GM23338 (cell line): ENCODE measurements around the gene ACE2. TPM values are rescaled to one million over a fixed set of nuclear protein-coding genes. Genes with fewer than 3 reads are reported as not detected.

Source experiments
- ATAC-seq: fragments of 200-7000 bp; cut with Tn5 transposase; 3 replicates; pipeline ENCODE4 v1.9.1; 2020
- DNase-seq: peaks from one replicate; pipeline ENCODE4 v3.0.0-alpha.2; 2015; ENCODE audit warnings: low spot score
- H2AFZ ChIP-seq: fragments of 200-600 bp; sonication (generic); 2 replicates; pipeline ENCODE4 v1.8.0; 2016; ENCODE audit warnings: antibody characterized with exemption, mild to moderate bottlenecking, moderate library complexity
- H3F3A ChIP-seq: fragments of 200-600 bp; sonication (generic); replicated peaks from 2 replicates; pipeline ENCODE4 v1.8.0; 2017; ENCODE audit warnings: antibody characterized with exemption, mixed run types, low read depth
- H3K27ac ChIP-seq: fragments of 200-600 bp; sonication (generic); 2 replicates; pipeline ENCODE4 v1.6.1; 2016; ENCODE audit warnings: low read depth
- H3K27me3 ChIP-seq: fragments of 200-600 bp; sonication (generic); 2 replicates; pipeline ENCODE4 v1.8.0; 2016; ENCODE audit warnings: mild to moderate bottlenecking, mixed run types, moderate library complexity; ENCODE audit not compliant: insufficient read depth
- H3K36me3 ChIP-seq: fragments of 200-600 bp; sonication (generic); 2 replicates; pipeline ENCODE4 v1.8.0; 2016; ENCODE audit warnings: mild to moderate bottlenecking; ENCODE audit not compliant: insufficient read depth
- H3K4me1 ChIP-seq: fragments of 200-600 bp; sonication (generic); 2 replicates; pipeline ENCODE4 v1.8.0; 2016; ENCODE audit warnings: mild to moderate bottlenecking, moderate library complexity; ENCODE audit not compliant: insufficient read depth
- H3K4me2 ChIP-seq: fragments of 200-600 bp; sonication (generic); 2 replicates; pipeline ENCODE4 v1.7.1; 2017; ENCODE audit warnings: mixed run types
- H3K4me3 ChIP-seq: fragments of 200-600 bp; sonication (generic); 2 replicates; pipeline ENCODE4 v1.6.1; 2016; ENCODE audit warnings: mixed run types
- H3K79me2 ChIP-seq: fragments of 200-600 bp; sonication (generic); replicated peaks from 2 replicates; pipeline ENCODE4 v1.8.0; 2017; ENCODE audit warnings: mild to moderate bottlenecking; ENCODE audit not compliant: insufficient read depth
- H3K9me2 ChIP-seq: fragments of 200-600 bp; sonication (generic); 2 replicates; pipeline ENCODE4 v1.8.0; 2017; ENCODE audit not compliant: insufficient read depth
- H4K20me1 ChIP-seq: fragments of 200-600 bp; sonication (generic); replicated peaks from 2 replicates; pipeline ENCODE4 v1.8.0; 2017; ENCODE audit warnings: mild to moderate bottlenecking; ENCODE audit not compliant: insufficient read depth
- H3K27ac Mint-ChIP-seq: 2 replicates; pipeline ENCODE4 v1.8.0; 2020; ENCODE audit warnings: inconsistent platforms, mild to moderate bottlenecking, moderate library complexity, mixed read lengths
- H3K27me3 Mint-ChIP-seq: 3 replicates; pipeline ENCODE4 v1.8.0; 2022; ENCODE audit warnings: low read depth, mild to moderate bottlenecking, moderate library complexity, mixed read lengths, inconsistent platforms; ENCODE audit not compliant: insufficient read depth, poor library complexity
- H3K36me3 Mint-ChIP-seq: 3 replicates; pipeline ENCODE4 v1.8.0; 2021; ENCODE audit warnings: low read depth, mild to moderate bottlenecking, inconsistent platforms, moderate library complexity, mixed read lengths
- H3K4me1 Mint-ChIP-seq: 3 replicates; pipeline ENCODE4 v1.8.0; 2020; ENCODE audit warnings: mild to moderate bottlenecking, inconsistent platforms, mixed read lengths
- H3K4me3 Mint-ChIP-seq: 3 replicates; pipeline ENCODE4 v1.8.0; 2021; ENCODE audit warnings: moderate library complexity, mild to moderate bottlenecking, inconsistent platforms, mixed read lengths
- H3K9me3 Mint-ChIP-seq: 3 replicates; pipeline ENCODE4 v1.8.0; 2020; ENCODE audit warnings: moderate library complexity, mild to moderate bottlenecking, inconsistent platforms, mixed read lengths
- CTCF ChIP-seq, 2 experiments: fragments of 200-600 bp in 1 of 2; sonication (generic) in 1 of 2; conservative IDR thresholded peaks; 2 replicates each; pipeline versions ENCODE4 v1.5.1 to v1.6.1; 2016 to 2017; ENCODE audit warnings: antibody characterized with exemption in 2 of 2, low read depth in 2 of 2, mild to moderate bottlenecking in 2 of 2, moderate library complexity in 1 of 2
- ETS1 ChIP-seq: IDR thresholded peaks from 2 replicates; pipeline ENCODE4 v1.6.1; 2016; ENCODE audit warnings: antibody characterized with exemption
- EZH2 ChIP-seq: fragments of 200-600 bp; sonication (generic); IDR thresholded peaks from one replicate; pipeline ENCODE4 v1.8.0; 2017; ENCODE audit warnings: antibody characterized with exemption, mild to moderate bottlenecking, low read depth; ENCODE audit not compliant: unreplicated experiment
- EZH2phosphoT487 ChIP-seq: fragments of 200-600 bp; sonication (generic); IDR thresholded peaks from one replicate; pipeline ENCODE4 v1.8.1; 2018; ENCODE audit warnings: antibody characterized with exemption; ENCODE audit not compliant: unreplicated experiment
- JUNB ChIP-seq: IDR thresholded peaks from one replicate; pipeline ENCODE4 v1.6.1; 2016; ENCODE audit warnings: antibody characterized with exemption; ENCODE audit not compliant: unreplicated experiment
- NANOG ChIP-seq: IDR thresholded peaks from 2 replicates; pipeline ENCODE4 v1.6.1; 2016; ENCODE audit warnings: antibody characterized with exemption, borderline replicate concordance
- POLR2AphosphoS5 ChIP-seq: IDR thresholded peaks from 2 replicates; pipeline ENCODE4 v1.6.1; 2016; ENCODE audit warnings: antibody characterized with exemption, low read depth
- REST ChIP-seq: IDR thresholded peaks from one replicate; pipeline ENCODE4 v1.6.1; 2018; ENCODE audit warnings: antibody characterized with exemption; ENCODE audit not compliant: unreplicated experiment
- ZNF114 ChIP-seq: fragments of 250-450 bp; sonication (Bioruptor Pico); IDR thresholded peaks from 2 replicates; pipeline ENCODE4 v1.5.0; 2020; ENCODE audit warnings: mild to moderate bottlenecking, moderate library complexity
- ZNF331 ChIP-seq: fragments of 250-450 bp; sonication (Bioruptor Pico); IDR thresholded peaks from 2 replicates; pipeline ENCODE4 v1.5.0; 2020; ENCODE audit warnings: low read depth, mild to moderate bottlenecking, moderate library complexity
- ZNF462 ChIP-seq: fragments of 250-450 bp; sonication (Bioruptor Pico); IDR thresholded peaks from 2 replicates; pipeline ENCODE4 v1.5.0; 2020; ENCODE audit warnings: mild to moderate bottlenecking, moderate library complexity
- polyA plus RNA-seq: library from polyadenylated mRNA; unstranded; fragments of >200 nt; fragmentation: Nextera tagmentation; extraction: Ambion mirVana; gene quantifications from 2 replicates; pipeline ENCODE4 v1.2.1, GENCODE V29; 2016
- total RNA-seq: library from RNA; depleted of rRNA; stranded (reverse); fragments of >200 nt; shearing (Covaris generic); gene quantifications from 2 replicates; pipeline ENCODE4 v1.2.3, GENCODE V29; 2014

Gene ACE2
- total and polyA plus RNA-seq, 2 experiments from 2014 or later = 0.10 TPM; not detected in 1

- Mint-ChIP-seq H3K4me1 (no peaks in the 10 kb centered on the region), H3K4me3 (no peak overlapping the region), H3K9me3 (no peaks in the 10 kb centered on the region; the same call in 2 of the 3 replicates), H3K36me3 (no peaks in the 10 kb centered on the region), H3K27ac (no peak overlapping the region), H3K27me3 (no peaks in the 10 kb centered on the region)
- ATAC-seq (no peak), DNase-seq (no peak)
- Histone ChIP-seq H3K36me3 (no peaks in the 10 kb centered on the region), H3K4me2 (no peak overlapping the region), H3F3A (no peaks in the 10 kb centered on the region), H3K4me1 (no peaks in the 10 kb centered on the region), H4K20me1 (no peaks in the 10 kb centered on the region), H3K27ac (no peak overlapping the region), H3K9me2 (no peaks in the 10 kb centered on the region), H2AFZ (no peak overlapping the region), H3K4me3 (no peak overlapping the region), H3K27me3 (no peaks in the 10 kb centered on the region), H3K79me2 (no peaks in the 10 kb centered on the region)
- TF ChIP-seq ZNF114 (no peak), JUNB (no peak), ZNF331 (CRISPR knock-in tag) (no peak), EZH2phosphoT487 (no peak), POLR2AphosphoS5 (no peak), NANOG (no peak), EZH2 (no peak), ETS1 (no peak), REST (no peak), ZNF462 (CRISPR knock-in tag) (no peak), CTCF (conservative IDR thresholded peaks at IDR 0.05; ENCODE audit: low read depth in 2 of 2) (no peak)
Measured at GRCh38 chrX:15631637-15632036, 30.9 kb upstream of the ACE2 start.
